PC-3 (cell line): ENCODE data around the gene BIRC7. TPM values are rescaled to one million over a fixed set of nuclear protein-coding genes. Genes with fewer than 3 reads are reported as not detected.

Source experiments
- ATAC-seq: fragments of 200-7000 bp; cut with Tn5 transposase; 2 replicates; pipeline ENCODE4 v1.9.1; 2020; ENCODE audit warnings: mild to moderate bottlenecking, moderate library complexity
- BruUV-seq: library from RNA; stranded (reverse); fragments of 400-500 nt; replicated peaks from 2 replicates; lab custom pipeline; 2021; lab: Mats Ljungman, UMichigan
- CTCF ChIA-PET: fragments of 300-600 bp; sonication (Branson Sonifier 250); formaldehyde crosslinking; loops from one replicate; lab custom pipeline; 2022; ENCODE audit warnings: antibody characterized with exemption; lab: Charles Lee
- POLR2A ChIA-PET: fragments of 300-600 bp; sonication (Branson Sonifier 250); formaldehyde crosslinking; loops from one replicate; lab custom pipeline; 2022; ENCODE audit warnings: antibody characterized with exemption; ENCODE audit not compliant: unreplicated experiment; lab: Charles Lee
- DNase-seq: peaks from one replicate; pipeline ENCODE4 v3.0.0-alpha.2; 2015
- H2AFZ ChIP-seq: fragments of 300-600 bp; sonication (generic); 2 replicates; pipeline ENCODE4 v1.6.0; 2016; ENCODE audit warnings: antibody characterized with exemption, low read length
- H3F3A ChIP-seq: fragments of 300-600 bp; sonication (generic); one replicate; pipeline ENCODE4 v1.6.0; 2017; ENCODE audit warnings: antibody characterized with exemption, low read length, control low read depth, mild to moderate bottlenecking; ENCODE audit not compliant: unreplicated experiment
- H3K27ac ChIP-seq: fragments of 300-600 bp; sonication (generic); 2 replicates; pipeline ENCODE4 v1.5.1; 2016; ENCODE audit warnings: mild to moderate bottlenecking, low read length
- H3K27me3 ChIP-seq: fragments of 300-600 bp; sonication (generic); 2 replicates; pipeline ENCODE4 v1.6.1; 2016; ENCODE audit warnings: low read length, mixed read lengths
- H3K36me3 ChIP-seq: fragments of 300-600 bp; sonication (generic); 2 replicates; pipeline ENCODE4 v1.6.1; 2016; ENCODE audit warnings: low read depth, mixed run types, low read length, mixed read lengths
- H3K4me1 ChIP-seq: fragments of 300-600 bp; sonication (generic); 2 replicates; pipeline ENCODE4 v1.5.1; 2016; ENCODE audit warnings: low read length; ENCODE audit not compliant: insufficient read depth
- H3K4me2 ChIP-seq: fragments of 300-600 bp; sonication (generic); 2 replicates; pipeline ENCODE4 v1.6.0; 2016; ENCODE audit warnings: low read length
- H3K4me3 ChIP-seq: fragments of 300-600 bp; sonication (generic); 2 replicates; pipeline ENCODE4 v1.5.1; 2016; ENCODE audit warnings: mild to moderate bottlenecking, low read length, mixed read lengths
- H3K79me2 ChIP-seq: fragments of 300-600 bp; sonication (generic); 2 replicates; pipeline ENCODE4 v1.6.1; 2017; ENCODE audit warnings: low read length, mixed read lengths
- H3K9ac ChIP-seq: fragments of 300-600 bp; sonication (generic); 2 replicates; pipeline ENCODE4 v1.6.0; 2016; ENCODE audit warnings: mild to moderate bottlenecking, low read length
- H3K9me2 ChIP-seq: fragments of 300-600 bp; sonication (generic); replicated peaks from 2 replicates; pipeline ENCODE4 v1.6.1; 2016; ENCODE audit warnings: mixed run types, low read length, mixed read lengths
- H3K9me3 ChIP-seq: fragments of 300-600 bp; sonication (generic); 2 replicates; pipeline ENCODE4 v1.6.1; 2016; ENCODE audit warnings: low read length, mixed read lengths
- H4K20me1 ChIP-seq: fragments of 300-600 bp; sonication (generic); 2 replicates; pipeline ENCODE4 v1.6.1; 2016; ENCODE audit warnings: low read length, mixed read lengths
- EZH2 ChIP-seq: fragments of 300-600 bp; sonication (generic); IDR thresholded peaks from one replicate; pipeline ENCODE4 v1.6.1; 2017; ENCODE audit warnings: antibody characterized with exemption, mild to moderate bottlenecking, low read length; ENCODE audit not compliant: unreplicated experiment
- EZH2phosphoT487 ChIP-seq: fragments of 300-600 bp; sonication (generic); IDR thresholded peaks from 2 replicates; pipeline ENCODE4 v1.6.1; 2018; ENCODE audit warnings: mild to moderate bottlenecking, antibody characterized with exemption, low read length, borderline replicate concordance
- intact Hi-C: fragments of 100-400 bp; cut with micrococcal nuclease; formaldehyde crosslinking; loops from 2 replicates; pipeline ENCODE4 v1.9.0; 2023
- total RNA-seq: library from RNA; depleted of rRNA; stranded (reverse); fragments of >200 nt; gene quantifications from 2 replicates; pipeline ENCODE4 v1.2.3, GENCODE V29; 2014
- TF ChIP-seq, protein P1 (sequence below): fragments of 300-600 bp; sonication (generic); conservative IDR thresholded peaks from 2 replicates; pipeline ENCODE4 v1.5.1; 2017; ENCODE audit warnings: antibody characterized with exemption, low read depth, mild to moderate bottlenecking, low read length

BIRC7 gene
- total RNA-seq, 1 experiment from 2014 or later = not detected

DNA sequence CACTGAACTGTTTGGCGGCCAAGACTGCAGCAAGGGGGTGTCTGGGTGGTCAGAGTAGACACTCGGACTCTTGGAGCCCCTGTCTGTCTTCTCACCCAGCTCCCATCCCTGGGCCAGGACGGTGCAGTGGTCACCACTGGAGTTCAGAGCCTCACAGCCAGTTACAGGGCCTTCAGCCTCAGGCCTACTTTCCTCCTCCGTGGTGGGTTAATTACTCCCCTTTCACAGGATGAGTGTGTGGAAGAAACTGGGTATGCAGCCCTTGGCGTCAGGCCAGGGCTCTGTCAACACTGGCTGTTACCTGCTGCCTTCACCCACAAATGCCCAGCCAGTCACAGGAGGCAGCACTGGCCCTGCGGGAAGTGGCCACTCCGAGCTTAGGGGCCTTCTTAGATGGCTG lies 18.0 kb upstream of the BIRC7 start:
- peaks cover 28% of the 10 kb centered on the region for H3K4me1 ChIP-seq
- no peak overlapping the region for H3K4me3 ChIP-seq
- H3K36me3 ChIP-seq = peaks cover 15% of the 10 kb centered on the region
- no peak overlapping the region for H2AFZ ChIP-seq
- H3K4me2 ChIP-seq = no peak overlapping the region
- no peaks in the 10 kb centered on the region for H3K9me2 ChIP-seq
- ChIA-PET CTCF (interaction anchor here (0.7 kb wide), 1 partner anchor 28 kb away, joined by 3 read pairs; no protein-coding TSS in a partner anchor), POLR2A (no interaction called here)
- H3K9me3 ChIP-seq = no peaks in the 10 kb centered on the region
- no TSS peak for BruUV-seq
- intact Hi-C loops = no loop called here
- no peaks in the 10 kb centered on the region for H3F3A ChIP-seq
- H3K27me3 ChIP-seq = no peaks in the 10 kb centered on the region
- no peak overlapping the region for H3K27ac ChIP-seq
- DNase-seq (no peak), ATAC-seq (no peak)
- peaks cover 26% of the 10 kb centered on the region for H4K20me1 ChIP-seq
- TF ChIP-seq, protein P1, sequence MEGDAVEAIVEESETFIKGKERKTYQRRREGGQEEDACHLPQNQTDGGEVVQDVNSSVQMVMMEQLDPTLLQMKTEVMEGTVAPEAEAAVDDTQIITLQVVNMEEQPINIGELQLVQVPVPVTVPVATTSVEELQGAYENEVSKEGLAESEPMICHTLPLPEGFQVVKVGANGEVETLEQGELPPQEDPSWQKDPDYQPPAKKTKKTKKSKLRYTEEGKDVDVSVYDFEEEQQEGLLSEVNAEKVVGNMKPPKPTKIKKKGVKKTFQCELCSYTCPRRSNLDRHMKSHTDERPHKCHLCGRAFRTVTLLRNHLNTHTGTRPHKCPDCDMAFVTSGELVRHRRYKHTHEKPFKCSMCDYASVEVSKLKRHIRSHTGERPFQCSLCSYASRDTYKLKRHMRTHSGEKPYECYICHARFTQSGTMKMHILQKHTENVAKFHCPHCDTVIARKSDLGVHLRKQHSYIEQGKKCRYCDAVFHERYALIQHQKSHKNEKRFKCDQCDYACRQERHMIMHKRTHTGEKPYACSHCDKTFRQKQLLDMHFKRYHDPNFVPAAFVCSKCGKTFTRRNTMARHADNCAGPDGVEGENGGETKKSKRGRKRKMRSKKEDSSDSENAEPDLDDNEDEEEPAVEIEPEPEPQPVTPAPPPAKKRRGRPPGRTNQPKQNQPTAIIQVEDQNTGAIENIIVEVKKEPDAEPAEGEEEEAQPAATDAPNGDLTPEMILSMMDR = no peak
- TF ChIP-seq EZH2phosphoT487 (no peak), EZH2 (no peak)
- no peak overlapping the region for H3K9ac ChIP-seq
- peaks cover 30% of the 10 kb centered on the region for H3K79me2 ChIP-seq

DNA sequence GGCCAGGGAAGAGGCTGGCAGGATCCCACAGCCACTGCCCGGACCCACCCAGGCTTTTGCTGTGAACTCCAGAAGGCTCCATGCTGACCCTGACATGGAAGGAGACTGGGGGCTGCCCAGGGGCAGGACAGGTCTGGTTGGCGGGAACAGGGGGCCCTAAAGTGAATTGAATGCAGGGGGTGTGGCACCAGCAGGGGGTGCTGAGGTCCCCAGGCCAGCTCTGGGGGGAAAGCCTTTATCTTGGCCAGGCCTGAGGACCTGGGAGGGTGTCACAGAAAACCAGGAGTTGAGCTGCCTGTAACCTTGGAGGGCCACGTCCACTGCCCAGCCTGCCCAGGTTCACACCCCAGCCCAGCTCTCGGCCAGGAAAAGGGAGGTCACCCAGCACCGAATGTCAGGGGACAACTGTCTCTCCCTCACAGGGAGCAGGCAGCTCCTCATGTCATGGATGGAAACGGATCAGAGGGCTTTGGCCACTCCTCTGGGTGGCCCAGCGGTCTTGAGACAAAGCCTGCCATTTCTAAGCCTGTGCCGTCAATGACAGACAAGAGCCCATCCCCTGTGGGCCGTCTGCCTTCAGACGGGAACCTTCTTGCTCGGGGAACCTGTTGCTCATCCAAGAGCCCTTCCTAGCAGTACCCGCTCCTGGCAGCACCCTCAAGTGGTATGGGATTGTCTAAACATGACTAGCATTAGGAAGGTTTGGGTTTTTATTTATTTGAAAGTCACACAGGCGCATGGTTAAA lies 16.8 kb upstream of the BIRC7 start:
- H3K27ac ChIP-seq = no peak overlapping the region
- H2AFZ ChIP-seq = no peak overlapping the region
- H3K9me2 ChIP-seq = no peaks in the 10 kb centered on the region
- TF ChIP-seq, protein P1 = no peak; the same call in 1 of the 2 replicates
- no peak for TF ChIP-seq EZH2
- TF ChIP-seq EZH2phosphoT487 = no peak
- H3K4me3 ChIP-seq = no peak overlapping the region
- no peaks in the 10 kb centered on the region for H3K9me3 ChIP-seq
- ChIA-PET CTCF (interaction anchor here (0.7 kb wide), 1 partner anchor 883 kb away, joined by 3 read pairs; no protein-coding TSS in a partner anchor), POLR2A (no interaction called here)
- no peak for ATAC-seq
- H3F3A ChIP-seq = no peaks in the 10 kb centered on the region
- no peak overlapping the region for H3K9ac ChIP-seq
- H3K36me3 ChIP-seq = peaks cover 6% of the 10 kb centered on the region; the same call in 1 of the 2 replicates
- no peaks in the 10 kb centered on the region for H3K27me3 ChIP-seq
- peaks cover 19% of the 10 kb centered on the region for H3K79me2 ChIP-seq
- DNase-seq = no peak
- intact Hi-C loops = no loop called here
- BruUV-seq = no TSS peak
- peaks cover 15% of the 10 kb centered on the region for H4K20me1 ChIP-seq
- peaks cover 19% of the 10 kb centered on the region for H3K4me1 ChIP-seq
- no peak overlapping the region for H3K4me2 ChIP-seq

DNA sequence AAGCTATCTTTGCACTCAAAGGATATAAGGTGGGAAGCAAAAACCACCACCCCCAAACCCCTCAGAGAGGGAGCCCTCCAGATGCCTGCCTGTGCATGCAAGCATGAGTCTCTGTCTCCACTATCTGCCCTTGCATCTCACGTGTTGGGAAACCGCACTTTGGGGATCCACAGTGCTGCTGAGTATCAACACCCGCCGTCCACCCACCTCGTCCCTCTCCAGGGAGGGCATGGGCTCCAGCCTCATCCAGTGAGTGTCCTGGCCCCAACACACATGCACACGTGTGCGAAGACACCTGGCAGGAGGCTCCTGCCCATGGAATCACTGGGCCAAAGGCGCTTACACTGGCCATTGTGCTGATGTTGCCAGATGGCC lies 16.3 kb upstream of the BIRC7 start:
- no peaks in the 10 kb centered on the region for H3K9me3 ChIP-seq
- DNase-seq (no peak), ATAC-seq (no peak)
- no peak overlapping the region for H3K27ac ChIP-seq
- H2AFZ ChIP-seq = no peak overlapping the region
- no TSS peak for BruUV-seq
- peaks cover 16% of the 10 kb centered on the region for H3K4me1 ChIP-seq
- peaks cover 4% of the 10 kb centered on the region; the same call in 1 of the 2 replicates for H3K36me3 ChIP-seq
- no peaks in the 10 kb centered on the region for H3K9me2 ChIP-seq
- peaks cover 13% of the 10 kb centered on the region for H3K79me2 ChIP-seq
- TF ChIP-seq, protein P1 = no peak
- TF ChIP-seq EZH2 (no peak), EZH2phosphoT487 (no peak)
- CTCF ChIA-PET = interaction anchor here (0.7 kb wide), 1 partner anchor 883 kb away, joined by 3 read pairs; no protein-coding TSS in a partner anchor
- H4K20me1 ChIP-seq = peaks cover 9% of the 10 kb centered on the region
- no peak overlapping the region for H3K4me2 ChIP-seq
- H3K27me3 ChIP-seq = no peaks in the 10 kb centered on the region
- no peak overlapping the region for H3K9ac ChIP-seq
- H3F3A ChIP-seq = no peaks in the 10 kb centered on the region
- no peak overlapping the region for H3K4me3 ChIP-seq
- intact Hi-C loops = no loop called here
- POLR2A ChIA-PET = no interaction called here
